Posterior cingulate gyrus (tissue), 11 donors: Measurements from ENCODE around the gene MAP7D3.
"Not testable (repeated sequence)": the region's sequence is repeated elsewhere in the genome, so short reads cannot be mapped to it uniquely, and the experiment has no call there.

Experiments used
- DNase-seq, 10 donors: peaks; one replicate each; pipeline versions ENCODE4 v3.0.0 to v3.0.0-alpha.2; 2020 to 2021; ENCODE audit warnings: mixed read lengths in 3 of 10
- intact Hi-C: fragments of 100-400 bp; cut with DNase I; formaldehyde crosslinking; loops from one replicate; pipeline ENCODE4 v1.15.1; 2023

The MAP7D3 gene, protein sequence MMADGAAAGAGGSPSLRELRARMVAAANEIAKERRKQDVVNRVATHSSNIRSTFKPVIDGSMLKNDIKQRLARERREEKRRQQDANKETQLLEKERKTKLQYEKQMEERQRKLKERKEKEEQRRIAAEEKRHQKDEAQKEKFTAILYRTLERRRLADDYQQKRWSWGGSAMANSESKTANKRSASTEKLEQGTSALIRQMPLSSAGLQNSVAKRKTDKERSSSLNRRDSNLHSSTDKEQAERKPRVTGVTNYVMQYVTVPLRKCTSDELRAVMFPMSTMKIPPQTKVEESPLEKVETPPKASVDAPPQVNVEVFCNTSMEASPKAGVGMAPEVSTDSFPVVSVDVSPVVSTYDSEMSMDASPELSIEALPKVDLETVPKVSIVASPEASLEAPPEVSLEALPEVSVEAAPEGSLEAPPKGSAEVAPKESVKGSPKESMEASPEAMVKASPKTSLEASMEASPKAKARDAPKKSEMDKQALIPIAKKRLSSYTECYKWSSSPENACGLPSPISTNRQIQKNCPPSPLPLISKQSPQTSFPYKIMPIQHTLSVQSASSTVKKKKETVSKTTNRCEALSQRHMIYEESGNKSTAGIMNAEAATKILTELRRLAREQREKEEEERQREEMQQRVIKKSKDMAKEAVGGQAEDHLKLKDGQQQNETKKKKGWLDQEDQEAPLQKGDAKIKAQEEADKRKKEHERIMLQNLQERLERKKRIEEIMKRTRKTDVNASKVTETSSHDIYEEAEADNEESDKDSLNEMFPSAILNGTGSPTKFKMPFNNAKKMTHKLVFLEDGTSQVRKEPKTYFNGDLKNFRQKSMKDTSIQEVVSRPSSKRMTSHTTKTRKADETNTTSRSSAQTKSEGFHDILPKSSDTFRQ

DNA sequence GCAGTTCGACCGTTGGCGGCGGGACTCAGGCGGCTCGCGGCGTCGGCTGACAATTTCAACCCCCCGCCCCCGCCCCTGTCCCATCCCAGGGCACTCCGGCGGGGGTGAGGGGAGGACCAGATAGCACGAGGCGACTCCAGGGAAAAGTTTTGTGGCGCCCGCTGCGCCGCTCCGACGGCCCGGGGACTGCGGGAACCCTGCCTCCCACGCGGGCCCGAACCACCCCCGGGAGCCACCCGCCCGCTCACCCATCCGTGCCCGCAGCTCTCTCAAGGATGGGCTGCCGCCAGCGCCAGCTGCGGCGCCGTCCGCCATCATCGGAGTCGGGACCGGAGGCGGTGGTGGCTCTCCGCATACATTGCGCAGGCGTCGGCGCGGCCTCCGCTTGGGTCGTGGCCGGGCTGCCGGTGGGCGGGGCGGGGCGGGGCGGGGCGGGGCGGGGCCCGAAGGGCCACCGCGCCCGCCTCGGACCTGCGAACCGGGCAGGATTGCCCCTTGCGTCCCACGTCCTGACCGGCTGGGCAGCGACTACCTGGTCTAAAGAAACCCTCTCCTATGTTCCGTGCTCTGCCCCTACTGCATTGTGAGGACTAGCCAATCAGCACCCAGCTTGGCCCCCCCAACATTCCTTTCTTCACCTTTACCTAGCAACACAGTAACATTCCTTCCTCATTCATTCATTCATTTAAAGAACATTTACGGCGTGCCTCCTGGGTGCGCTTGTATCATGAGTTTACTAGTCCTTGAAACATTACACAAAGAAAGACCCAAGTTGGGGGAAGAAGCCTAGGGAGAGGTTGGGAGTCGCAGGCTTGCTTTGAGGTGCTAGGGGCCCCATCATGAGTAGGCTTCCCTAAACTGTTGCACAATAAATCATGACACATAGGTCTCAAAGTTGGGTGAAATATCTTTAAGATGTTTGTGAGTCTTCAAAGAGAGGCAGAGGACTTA lies at the start of gene MAP7D3:
Gene MAP7D3 (minus strand): TSS at position 360 of the 951 bp plus-strand sequence. CDS start 42 bp downstream, at position 318.
- DNase-seq: peak; percentile 16 to 91 (median 43)
- intact Hi-C loops: no loop called here

DNA sequence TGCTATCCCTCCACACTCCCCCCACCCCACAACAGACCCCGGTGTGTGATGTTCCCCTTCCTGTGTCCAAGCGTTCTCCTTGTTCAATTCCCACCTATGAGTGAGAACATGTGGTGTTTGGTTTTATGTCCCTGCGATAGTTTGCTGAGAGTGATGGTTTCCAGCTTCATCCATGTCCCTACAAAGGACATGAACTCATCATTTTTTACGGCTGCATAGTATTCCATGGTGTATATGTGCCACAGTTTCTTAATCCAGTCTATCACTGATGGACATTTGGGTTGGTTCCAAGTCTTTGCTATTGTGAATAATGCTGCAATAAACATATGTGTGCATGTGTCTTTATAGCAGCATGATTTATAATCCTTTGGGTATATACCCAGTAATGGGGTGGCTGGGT lies 49.5 kb upstream of the MAP7D3 start, which contains the start of gene ADGRG4:
Gene ADGRG4 (plus strand): TSS at position 243 of the 400 bp plus-strand sequence. CDS start 7,815 bp downstream, outside the sequence.
- DNase-seq, intact Hi-C loops: not testable (repeated sequence)

DNA sequence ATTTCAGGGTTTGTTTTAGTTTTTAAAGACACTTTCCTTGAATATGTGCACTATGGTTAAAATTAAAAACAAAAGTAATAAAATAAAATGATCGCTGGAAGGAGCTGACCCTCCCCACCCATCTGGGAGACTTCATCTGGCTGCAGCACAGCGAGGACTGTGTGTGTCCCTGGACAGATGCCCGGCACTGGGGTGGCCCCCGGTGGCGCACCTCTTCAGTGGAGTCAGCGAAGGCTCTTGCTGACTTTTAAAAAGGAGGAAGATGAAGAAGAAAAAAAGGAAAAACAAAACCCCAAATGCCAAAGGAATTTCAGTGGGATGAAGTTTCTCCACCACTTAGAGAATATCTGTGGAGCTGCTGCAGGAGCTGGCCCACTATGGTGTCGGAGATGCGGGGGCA lies 44.2 kb upstream of the MAP7D3 start:
- intact Hi-C loops: no loop called here
- peak in 1 of 10 donors; percentile 69 for DNase-seq

DNA sequence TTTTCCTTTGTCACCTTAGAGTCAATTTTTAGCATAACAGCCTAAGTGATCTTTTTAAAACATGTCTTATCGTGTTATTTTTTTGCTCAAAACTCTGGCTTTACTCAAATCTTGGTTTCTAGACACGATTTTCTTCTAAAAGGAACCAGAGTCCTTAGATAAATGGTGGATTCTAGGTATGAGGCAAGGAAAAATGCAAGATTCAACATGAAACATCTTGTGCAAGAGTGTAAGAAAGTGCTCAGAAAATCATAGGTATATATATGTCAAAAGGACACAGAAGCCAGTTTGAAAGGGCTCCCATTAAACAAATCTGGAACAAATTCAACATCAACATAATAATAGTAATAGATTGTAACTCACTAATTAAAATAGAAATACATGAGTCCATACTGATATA lies 41.5 kb upstream of the MAP7D3 start:
- intact Hi-C loops: no loop called here
- DNase-seq: no peak

DNA sequence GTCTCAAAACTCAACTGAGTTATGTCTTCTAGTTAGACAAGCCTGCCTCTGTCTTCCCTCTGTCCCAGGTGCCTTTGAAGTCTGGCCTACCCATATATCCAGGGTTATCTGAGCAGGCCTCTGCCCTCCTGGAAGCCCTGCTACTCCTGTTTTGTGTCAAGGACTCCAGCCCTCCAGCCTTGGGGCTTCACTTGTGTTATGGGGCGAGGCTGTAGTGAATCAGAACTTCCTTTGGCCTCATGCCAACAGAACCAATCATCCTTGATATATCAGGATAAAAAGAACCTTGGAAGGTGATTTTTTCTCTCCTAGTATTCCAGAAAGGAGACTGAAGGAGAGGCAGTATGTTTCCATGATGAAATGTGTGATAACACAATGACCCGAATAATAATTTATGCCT lies 40.6 kb upstream of the MAP7D3 start:
- intact Hi-C loops: no loop called here
- DNase-seq: no peak

DNA sequence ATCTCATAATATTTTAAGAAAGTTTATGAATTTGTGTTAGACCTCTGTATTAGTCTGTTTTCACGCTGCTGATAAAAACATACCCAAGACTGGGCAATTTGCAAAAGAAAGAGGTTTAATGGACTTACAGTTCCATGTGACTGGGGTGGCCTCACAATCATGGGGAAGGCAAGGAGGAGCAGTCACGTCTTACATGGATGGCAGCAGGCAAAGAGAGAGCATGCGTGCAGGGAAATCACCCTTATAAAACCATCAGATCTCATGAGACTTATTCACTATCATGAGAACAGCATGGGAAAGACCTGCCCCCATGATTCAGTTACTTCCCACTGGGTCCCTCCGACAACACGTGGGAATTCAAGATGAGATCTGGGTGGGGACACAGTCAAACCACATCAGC lies 35.2 kb upstream of the MAP7D3 start:
- intact Hi-C loops, DNase-seq: not testable (repeated sequence)

DNA sequence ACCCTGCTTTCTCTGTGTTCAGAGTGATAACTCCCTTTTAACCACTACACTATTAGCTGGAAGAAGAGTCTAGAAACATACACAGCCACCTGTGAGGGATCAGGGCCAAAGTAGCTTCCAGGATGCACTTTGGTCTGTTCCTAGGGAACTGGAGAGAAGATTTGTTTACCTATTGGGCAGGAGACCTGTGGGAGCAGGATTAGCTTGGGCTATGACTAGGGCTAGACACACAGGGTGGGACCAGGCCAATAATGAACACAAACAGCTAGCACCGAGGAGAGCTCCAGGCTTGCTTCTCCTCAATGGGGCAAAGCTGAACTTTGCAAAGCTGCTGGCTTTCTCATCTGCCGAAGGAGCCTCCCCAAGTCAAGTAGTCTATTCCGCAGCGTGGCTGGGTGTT lies 24.4 kb upstream of the MAP7D3 start:
- DNase-seq: no peak
- intact Hi-C loops: no loop called here

DNA sequence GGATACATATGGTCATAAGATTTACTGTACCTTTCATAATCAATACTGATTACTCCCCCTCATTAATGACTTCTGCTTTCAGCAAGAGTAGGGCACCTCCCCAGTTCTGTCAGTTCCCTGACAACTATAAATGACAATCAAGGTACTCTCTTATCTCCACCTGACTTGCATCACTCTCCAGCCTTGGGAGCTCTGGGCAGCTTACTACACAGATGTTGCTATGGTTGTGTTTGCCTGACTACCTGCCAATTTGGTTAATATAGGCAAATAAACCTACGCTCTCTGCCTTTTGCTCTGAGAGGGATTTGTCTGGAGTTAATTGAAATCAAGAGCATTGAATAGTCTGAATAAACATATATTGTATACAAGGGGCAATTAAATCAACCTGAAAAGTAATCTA lies 22.8 kb upstream of the MAP7D3 start:
- no peak for DNase-seq
- intact Hi-C loops: no loop called here

DNA sequence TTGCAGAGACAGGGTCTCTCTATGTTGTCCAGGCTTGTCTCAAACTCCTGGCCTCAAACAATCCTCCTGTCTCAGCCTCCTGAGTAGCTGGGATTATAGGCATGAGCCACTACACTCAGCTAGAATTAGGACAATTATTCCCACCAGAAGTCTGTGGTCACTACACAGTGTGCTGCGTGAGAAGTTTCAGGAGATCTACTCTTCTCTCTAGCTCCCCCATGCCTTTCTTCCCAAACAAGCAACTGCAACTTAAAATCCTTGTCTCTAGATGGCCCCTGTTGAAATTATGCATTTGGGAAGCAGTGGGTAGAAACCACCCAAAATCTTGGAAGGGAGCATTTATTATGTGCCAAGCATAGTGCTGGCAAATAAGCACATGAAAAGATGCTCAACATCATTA lies 21.1 kb upstream of the MAP7D3 start:
- DNase-seq: no peak
- intact Hi-C loops: no loop called here

DNA sequence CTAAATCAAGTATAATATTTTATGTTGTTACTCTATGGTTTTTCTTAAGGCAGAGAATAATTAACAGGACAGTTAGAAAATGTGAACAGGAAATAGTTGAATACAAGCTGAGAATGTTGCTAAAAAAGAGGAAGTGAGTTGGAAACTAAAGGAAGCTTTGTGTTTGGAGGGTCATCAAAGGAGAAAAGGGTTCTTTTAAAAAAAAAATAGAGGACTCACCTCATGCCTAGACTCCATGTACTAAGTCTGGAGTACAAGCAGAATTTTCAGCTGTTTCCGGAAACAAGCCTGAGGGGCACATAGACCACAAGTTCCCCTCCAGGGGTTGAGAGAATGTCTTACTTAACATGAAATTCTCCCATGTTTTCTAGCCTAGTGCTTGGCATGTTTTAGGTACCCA lies 20.1 kb upstream of the MAP7D3 start:
- intact Hi-C loops: no loop called here
- DNase-seq: no peak

DNA sequence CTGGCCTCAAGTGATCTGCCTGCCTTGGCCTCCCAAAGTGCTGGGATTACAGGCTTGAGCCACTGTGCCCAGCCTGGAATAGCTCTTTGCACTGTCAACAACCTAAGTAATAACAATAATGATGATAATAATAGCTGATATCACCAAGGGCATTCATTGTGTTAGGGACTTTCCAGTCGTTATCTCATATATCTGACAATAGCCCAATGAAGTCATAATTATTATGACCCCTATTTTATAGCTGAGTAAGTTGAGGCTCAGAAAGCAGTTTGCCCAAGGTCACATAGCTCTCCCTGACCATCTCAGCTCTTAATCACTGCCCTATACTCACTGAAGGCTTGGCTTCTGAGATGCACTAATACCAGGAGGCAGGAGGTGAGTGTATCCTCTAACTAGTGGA lies 18.7 kb upstream of the MAP7D3 start:
- no peak for DNase-seq
- intact Hi-C loops: loop anchor here (2.0 to 5.0 kb wide), 2 partner anchors 103 to 241 kb away; no protein-coding TSS in a partner anchor

DNA sequence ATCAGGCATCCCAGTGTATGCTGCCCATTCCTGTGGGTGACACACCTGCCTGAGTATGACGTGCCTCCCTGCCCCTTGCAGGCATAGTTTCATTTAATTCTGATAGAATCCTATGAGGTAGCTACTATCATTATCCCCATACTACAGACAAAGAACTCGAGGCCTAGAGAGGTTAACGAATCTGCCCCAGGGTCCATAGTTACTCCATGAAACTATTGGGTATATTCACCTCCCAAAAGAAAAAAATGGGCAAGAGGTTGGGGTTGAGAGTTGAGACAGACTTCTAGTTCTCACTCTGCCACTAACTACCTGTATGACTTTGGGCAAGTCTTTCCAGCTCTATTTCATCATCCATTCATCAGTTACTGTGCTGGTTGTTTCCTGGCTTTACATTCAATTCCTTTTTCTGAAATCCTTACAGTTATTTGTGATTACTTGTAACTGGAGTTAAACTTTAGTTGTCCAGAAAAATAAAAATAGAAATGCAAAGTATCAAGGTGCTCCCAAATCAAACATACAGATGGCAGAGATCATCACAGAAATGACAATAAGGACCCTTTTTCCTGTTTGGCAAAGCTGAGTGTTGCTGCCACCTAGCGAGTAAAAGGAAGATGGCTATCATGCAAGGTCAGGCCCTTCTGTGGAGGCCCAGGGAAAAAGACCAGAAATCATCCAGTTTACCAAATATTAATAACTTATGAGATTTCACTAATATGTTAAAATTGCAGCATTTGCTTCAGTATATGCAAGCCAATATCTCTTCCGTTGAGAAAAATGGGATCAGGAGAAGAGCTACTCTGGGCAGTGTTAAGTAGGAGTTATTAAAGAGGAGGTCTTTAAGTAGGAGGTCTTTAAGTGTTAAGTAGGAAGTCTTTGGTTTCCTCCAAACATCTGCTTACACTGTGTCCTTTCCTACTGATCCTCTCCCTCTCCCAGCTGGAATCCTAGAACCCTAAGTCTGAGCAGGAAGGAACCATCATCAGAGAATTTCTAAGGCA lies 17.1 kb upstream of the MAP7D3 start:
- intact Hi-C loops: loop anchor here (2.0 to 5.0 kb wide), 2 partner anchors 101 to 240 kb away; no protein-coding TSS in a partner anchor
- peak in 4 of 10 donors; percentile 12 to 40 (median 28) for DNase-seq

DNA sequence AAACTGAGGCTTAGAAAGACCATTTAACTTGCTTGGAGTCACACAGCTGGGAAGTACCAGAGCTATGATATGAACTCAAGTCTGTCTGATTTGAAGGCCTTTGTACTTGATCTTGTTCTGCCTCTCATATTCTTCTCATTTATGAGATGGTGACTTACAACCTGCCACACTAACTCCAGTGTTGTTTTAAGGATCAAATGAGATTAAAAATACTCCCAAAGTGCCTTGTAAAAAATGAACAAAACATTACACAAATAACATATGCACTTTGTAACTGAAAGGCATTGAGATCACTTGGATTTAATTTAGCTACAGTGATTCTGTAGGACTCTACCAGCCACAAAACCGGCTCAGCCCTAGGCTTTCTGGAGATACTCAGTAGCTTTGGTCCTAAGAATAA lies 15.6 kb upstream of the MAP7D3 start:
- DNase-seq: no peak
- intact Hi-C loops: loop anchor here (5.0 kb wide), 1 partner anchor 100 kb away; no protein-coding TSS in a partner anchor

DNA sequence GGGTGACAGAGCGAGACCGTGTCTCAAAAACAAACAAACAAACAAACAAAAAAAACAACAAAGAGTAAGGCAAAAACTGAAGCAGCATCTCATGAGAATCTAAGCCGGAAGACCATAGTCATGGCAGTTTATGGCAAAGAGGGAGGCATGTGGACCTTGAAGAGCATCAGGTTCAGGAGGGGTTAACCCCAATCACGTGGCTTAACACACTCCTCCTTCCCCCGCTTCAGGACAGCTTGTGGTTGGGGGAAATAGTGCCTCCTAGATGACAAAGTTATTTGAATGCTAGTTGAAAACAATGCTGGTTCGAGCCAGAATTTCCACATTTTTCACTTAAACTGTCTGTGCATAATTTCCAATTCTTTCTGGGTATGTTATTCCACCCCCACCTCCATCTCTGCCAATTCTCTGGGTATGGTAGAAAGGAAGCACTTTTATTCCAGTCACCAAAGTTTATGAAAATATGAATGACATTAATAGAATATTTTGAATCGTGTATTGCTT lies 11.7 kb upstream of the MAP7D3 start:
- no peak for DNase-seq
- intact Hi-C loops: no loop called here

DNA sequence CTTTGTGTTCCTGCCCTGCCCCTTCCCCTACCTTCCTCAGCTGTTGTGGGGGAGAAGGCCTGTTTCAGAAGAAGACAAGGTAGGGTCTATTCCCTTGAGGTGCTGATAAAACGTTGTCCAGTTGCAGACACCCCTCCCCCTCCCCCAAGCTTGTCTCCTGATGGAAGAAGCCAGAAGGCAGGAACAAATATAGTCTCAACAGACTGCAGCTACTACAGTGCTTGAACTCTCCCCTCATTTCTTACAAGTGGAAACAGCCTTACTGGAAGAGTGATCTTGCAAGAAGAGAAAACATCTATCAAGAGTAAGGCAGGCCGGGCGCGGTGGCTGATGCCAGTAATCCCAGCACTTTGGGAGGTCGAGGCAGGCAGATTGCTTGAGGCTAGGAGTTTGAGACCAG lies 11.0 kb upstream of the MAP7D3 start:
- intact Hi-C loops: no loop called here
- DNase-seq: no peak

DNA sequence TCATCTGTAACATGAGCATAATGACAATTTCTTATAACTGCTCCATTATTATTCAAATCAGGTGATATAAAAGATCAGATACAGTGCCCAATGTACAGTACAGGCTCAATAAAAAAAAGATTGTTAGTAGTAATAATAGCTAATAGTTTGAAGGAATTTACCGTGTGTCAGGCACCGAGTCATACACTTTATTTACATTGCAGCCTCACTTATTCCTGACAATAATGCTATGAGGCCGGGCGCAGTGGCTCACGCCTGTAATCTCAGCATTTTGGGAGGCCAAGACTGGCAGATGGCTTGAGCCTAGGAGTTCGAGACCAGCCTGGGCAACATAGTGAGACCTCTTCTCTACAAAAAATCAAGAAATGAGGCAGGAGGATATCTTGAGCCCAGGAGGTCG lies 10.1 kb upstream of the MAP7D3 start:
- DNase-seq: no peak
- intact Hi-C loops: no loop called here

DNA sequence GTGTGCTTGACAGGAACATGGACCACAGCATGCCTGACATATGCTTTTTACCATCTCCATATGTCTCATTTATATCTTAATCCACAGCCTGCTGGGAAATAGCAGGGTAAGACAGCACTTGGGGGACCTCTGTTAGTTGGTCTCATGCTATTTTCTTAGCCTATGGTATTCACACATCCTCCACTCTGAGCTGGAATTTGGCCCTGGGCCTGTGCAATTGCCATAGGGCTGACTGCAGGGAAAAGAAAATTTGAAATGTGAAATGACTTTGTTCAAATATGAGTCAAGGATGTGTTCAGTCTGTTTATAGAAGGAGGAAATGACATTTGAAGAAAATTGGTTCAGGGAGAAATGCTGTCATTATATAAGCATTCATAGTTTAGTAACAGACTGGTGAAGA lies 9.6 kb upstream of the MAP7D3 start:
- intact Hi-C loops: no loop called here

DNA sequence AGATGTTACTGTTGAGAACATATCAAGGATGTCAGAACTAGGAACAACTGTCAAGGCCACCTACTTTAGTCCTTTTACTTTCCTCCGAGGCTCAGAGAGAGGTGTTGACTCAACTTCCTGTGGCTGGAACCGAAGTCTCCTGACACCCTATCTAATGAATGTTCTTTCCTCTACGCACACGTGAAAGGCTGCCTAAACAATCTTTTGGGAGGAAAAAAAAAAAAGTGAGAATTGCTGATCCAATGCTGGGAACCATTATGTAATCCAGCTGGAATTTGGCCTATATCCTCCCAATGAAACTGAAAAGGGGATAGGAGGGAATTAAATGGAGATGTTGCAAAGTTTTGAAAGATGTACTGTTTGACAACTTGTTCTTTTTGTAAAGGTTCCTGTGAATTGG lies 8.3 kb upstream of the MAP7D3 start:
- intact Hi-C loops: no loop called here
- DNase-seq: no peak

More for the DNA sequence above, 9.6 kb upstream of the MAP7D3 start:
- DNase-seq: peak in 4 of 10 donors; percentile 8 to 86 (median 24)

DNA sequence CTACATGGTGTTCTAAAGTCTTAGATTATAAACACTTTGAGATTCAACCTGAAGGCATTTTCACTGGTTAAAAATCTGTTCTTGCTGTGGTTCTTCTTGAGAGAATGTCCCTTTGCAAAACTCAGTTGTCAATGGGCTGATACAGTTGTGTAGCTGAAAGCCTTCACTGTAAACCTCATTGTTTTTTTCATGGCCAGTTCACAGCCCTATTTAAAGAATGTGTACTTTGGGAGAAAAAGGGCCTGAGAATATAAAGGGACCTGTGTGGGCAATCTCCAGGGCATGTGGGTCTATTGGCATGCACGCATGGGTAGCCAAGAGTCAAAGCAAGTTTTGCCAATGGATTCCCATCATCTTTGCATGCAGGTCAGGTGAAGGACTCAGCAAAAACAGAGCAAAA lies 7.8 kb upstream of the MAP7D3 start:
- intact Hi-C loops: no loop called here

More for the DNA sequence above, 7.8 kb upstream of the MAP7D3 start:
- no peak for DNase-seq
